Cerebellar nuclear complex (tissue), 1 donor: ENCODE measurements around the gene CCDC141.

Experiments
- DNase-seq, 2 experiments: peaks; one replicate each; lab custom pipeline; 2025; lab: John Stamatoyannopoulos, UW

Gene CCDC141

GRCh38 chr2:178827739-178828485 is 222.0 kb downstream of the CCDC141 start:
- DNase-seq = no peak

- DNase-seq = no peak
Observed at GRCh38 chr2:178827111-178827510, 222.8 kb downstream of the CCDC141 start.

- no peak for DNase-seq
Observed at GRCh38 chr2:178825183-178825582, 224.8 kb downstream of the CCDC141 start.

GRCh38 chr2:178824181-178824580 is 225.8 kb downstream of the CCDC141 start:
- no peak for DNase-seq

- no peak for DNase-seq
Observed at GRCh38 chr2:178819992-178820391, 229.9 kb downstream of the CCDC141 start.

GRCh38 chr2:178819147-178819875 is 230.6 kb downstream of the CCDC141 start:
- DNase-seq = no peak

- no peak for DNase-seq
Observed at GRCh38 chr2:178811901-178812300, 238.0 kb downstream of the CCDC141 start.

GRCh38 chr2:178811045-178811444 is 238.9 kb downstream of the CCDC141 start:
- DNase-seq = no peak

GRCh38 chr2:178810422-178810821 is 239.5 kb downstream of the CCDC141 start:
- DNase-seq = no peak

GRCh38 chr2:178807227-178808008 is 242.5 kb downstream of the CCDC141 start, which contains the start of gene TTN:
TTN (minus strand) TSS chr2:178807423; CDS start chr2:178804642, 2,781 bp downstream.
- DNase-seq = no peak

GRCh38 chr2:178806543-178806942 is 243.4 kb downstream of the CCDC141 start:
- DNase-seq = no peak

GRCh38 chr2:178805457-178805856 is 244.5 kb downstream of the CCDC141 start:
- DNase-seq = no peak

GRCh38 chr2:178804791-178805190 is 245.1 kb downstream of the CCDC141 start:
- no peak for DNase-seq

- DNase-seq = no peak
Observed at GRCh38 chr2:178800510-178800909, 249.4 kb downstream of the CCDC141 start.

- DNase-seq = no peak
Observed at GRCh38 chr2:178799305-178799704, 250.6 kb downstream of the CCDC141 start.

- no peak for DNase-seq
Observed at GRCh38 chr2:178796079-178796677, 253.8 kb downstream of the CCDC141 start.

GRCh38 chr2:178787934-178788333 is 262.0 kb downstream of the CCDC141 start:
- no peak for DNase-seq

- DNase-seq = no peak
Observed at GRCh38 chr2:178787155-178787554, 262.8 kb downstream of the CCDC141 start.

- DNase-seq = no peak
Observed at GRCh38 chr2:178783889-178784288, 266.0 kb downstream of the CCDC141 start.

- DNase-seq = no peak
Observed at GRCh38 chr2:178782236-178782635, 267.7 kb downstream of the CCDC141 start.
